ENCODE measurements around the gene NDUFS7. TPM values are rescaled to one million over a fixed set of nuclear protein-coding genes. Genes with fewer than 3 reads are reported as not detected.
"Not testable (repeated sequence)": the region's sequence is repeated elsewhere in the genome, so short reads cannot be mapped to it uniquely, and the experiment has no call there.

The NDUFS7 gene
- polyA plus RNA-seq, 2 of the 4 experiments (the other 2 are of a cell fraction) = 19.3 to 68.9 TPM

- CTCF ChIA-PET = interaction anchor here (0.9 to 1.7 kb wide), 2 partner anchors 18 to 38 kb away, joined by 3 to 4 read pairs; no protein-coding TSS in a partner anchor
- FAIRE-seq = no peak
- 2% methylated on average over 7 of the region's 26 CpGs for WGBS (ENCODE audit: missing lambda C conversion rate)
- Histone ChIP-seq H3K27ac (peak overlapping the region; percentile 93 to 99), H3K9me3 (no peaks in the 10 kb centered on the region), H3K4me3 (peak overlapping the region; percentile 93), H3K4me2 (peak overlapping the region; percentile 90), H3K4me1 (peaks cover 33% of the 10 kb centered on the region)
- no peak for DNase-seq (ENCODE audit: low read depth in 1 of 2, low spot score in 1 of 2)
- TF ChIP-seq, protein P1, sequence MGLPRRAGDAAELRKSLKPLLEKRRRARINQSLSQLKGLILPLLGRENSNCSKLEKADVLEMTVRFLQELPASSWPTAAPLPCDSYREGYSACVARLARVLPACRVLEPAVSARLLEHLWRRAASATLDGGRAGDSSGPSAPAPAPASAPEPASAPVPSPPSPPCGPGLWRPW (IDR thresholded peaks at IDR 0.05) = no peak
- TF ChIP-seq FOSB (CRISPR knock-in tag; IDR thresholded peaks at IDR 0.05) = no peak
- TF ChIP-seq, protein P2, sequence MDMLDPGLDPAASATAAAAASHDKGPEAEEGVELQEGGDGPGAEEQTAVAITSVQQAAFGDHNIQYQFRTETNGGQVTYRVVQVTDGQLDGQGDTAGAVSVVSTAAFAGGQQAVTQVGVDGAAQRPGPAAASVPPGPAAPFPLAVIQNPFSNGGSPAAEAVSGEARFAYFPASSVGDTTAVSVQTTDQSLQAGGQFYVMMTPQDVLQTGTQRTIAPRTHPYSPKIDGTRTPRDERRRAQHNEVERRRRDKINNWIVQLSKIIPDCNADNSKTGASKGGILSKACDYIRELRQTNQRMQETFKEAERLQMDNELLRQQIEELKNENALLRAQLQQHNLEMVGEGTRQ (IDR thresholded peaks at IDR 0.05) = peak; percentile 34; the same call in 1 of the 2 replicates
- TF ChIP-seq EHMT2 (IDR thresholded peaks at IDR 0.05; ENCODE audit: low read depth) = no peak
- ATAC-seq = peak in 1 of 2 experiments; percentile 4; a peak in 3 of 6 replicates
- POLR2A ChIA-PET = no interaction called here
Measured at GRCh38 chr19:1438933-1439354, 55.2 kb downstream of the NDUFS7 start.

GRCh38 chr19:1439525-1440417, 56.1 kb downstream of the NDUFS7 start:
- peaks cover 40% of the 10 kb centered on the region for H3K4me1 ChIP-seq
- DNase-seq (ENCODE audit: low read depth in 1 of 2, low spot score in 1 of 2); POLR2A ChIA-PET; H3K9me3 ChIP-seq; FAIRE-seq: not testable (repeated sequence)
- ATAC-seq = peak in 1 of 2 experiments; percentile 3; a peak in 1 of 6 replicates
- peak overlapping the region; percentile 90 for H3K4me2 ChIP-seq
- peak overlapping the region; percentile 93 for H3K4me3 ChIP-seq
- WGBS (ENCODE audit: missing lambda C conversion rate) = 28% methylated on average over 39 of the region's 57 CpGs
- peak overlapping the region; percentile 93 to 99 for H3K27ac ChIP-seq
- CTCF ChIA-PET = interaction anchor here (0.9 to 1.7 kb wide), 2 partner anchors 19 to 39 kb away, joined by 3 to 4 read pairs; no protein-coding TSS in a partner anchor

- DNase-seq (ENCODE audit: low read depth in 1 of 2, low spot score in 1 of 2) (no peak), FAIRE-seq (no peak), ATAC-seq (no peak)
- 81% methylated on average over 8 of the region's 15 CpGs for WGBS (ENCODE audit: missing lambda C conversion rate)
- POLR2A ChIA-PET = no interaction called here
- CTCF ChIA-PET = interaction anchor here (0.7 to 1.7 kb wide), 2 partner anchors 14 to 20 kb away, joined by 3 read pairs; no protein-coding TSS in a partner anchor
- no peak; a peak in 1 of 5 replicates for TF ChIP-seq JUN (IDR thresholded peaks at IDR 0.05)
- no peak for TF ChIP-seq RCOR1 (IDR thresholded peaks at IDR 0.05; ENCODE audit: low read depth, low read length)
- no peak for TF ChIP-seq CHD2 (IDR thresholded peaks at IDR 0.05; ENCODE audit: low read length, partially characterized antibody)
- no peak for TF ChIP-seq ZSCAN20 (CRISPR knock-in tag; IDR thresholded peaks at IDR 0.05)
- no peak for TF ChIP-seq NFE2L2 (conservative IDR thresholded peaks at IDR 0.05; ENCODE audit: low read length)
- no peak for TF ChIP-seq SREBF2 (IDR thresholded peaks at IDR 0.05)
- no peak for TF ChIP-seq HOXA7 (CRISPR knock-in tag; IDR thresholded peaks at IDR 0.05)
- TF ChIP-seq ESRRA (IDR thresholded peaks at IDR 0.05; ENCODE audit: borderline replicate concordance, low read length) = no peak
- TF ChIP-seq, protein P2 (IDR thresholded peaks at IDR 0.05) = no peak
- no peak for TF ChIP-seq ELK1 (IDR thresholded peaks at IDR 0.05; ENCODE audit: low read depth, low read length)
- TF ChIP-seq JUNB (IDR thresholded peaks at IDR 0.05) = no peak
- TF ChIP-seq SMC3 (IDR thresholded peaks at IDR 0.05) = no peak
- TF ChIP-seq, protein P1 (IDR thresholded peaks at IDR 0.05) = no peak
- H3K4me1 ChIP-seq = peaks cover 42% of the 10 kb centered on the region
- no peaks in the 10 kb centered on the region for H3K9me3 ChIP-seq
- H3K27ac ChIP-seq = peak overlapping the region in 1 of 2 experiments; percentile 99; a peak in 3 of 6 replicates
- H3K4me2 ChIP-seq = peak overlapping the region; percentile 90
- peak overlapping the region; percentile 93 for H3K4me3 ChIP-seq
Measured at GRCh38 chr19:1440418-1440801, 56.7 kb downstream of the NDUFS7 start.

Data from A549 (cell line).